CD14-positive monocyte (primary cell): ENCODE data around the gene TCOF1. TPM values are rescaled to one million over a fixed set of nuclear protein-coding genes. Genes with fewer than 3 reads are reported as not detected.

Source experiments
- DNase-seq, 3 donors: peaks; one replicate each; pipeline ENCODE4 v3.0.0-alpha.2; 2011 to 2022
- H2AFZ ChIP-seq: 2 replicates; pipeline ENCODE4 v1.6.0; 2012; ENCODE audit warnings: mild to moderate bottlenecking, low read depth, low read length, inconsistent platforms; ENCODE audit not compliant: insufficient read depth, poor library complexity, severe bottlenecking
- H3K27ac ChIP-seq, 2 donors: 1 replicate in 1 of 2; 2 replicates in 1 of 2; pipeline ENCODE4 v1.5.1; 2012 to 2013; ENCODE audit warnings: low read length in 2 of 2, control low read depth in 1 of 2, inconsistent platforms in 1 of 2, low read depth in 1 of 2, mild to moderate bottlenecking in 1 of 2
- H3K27me3 ChIP-seq, 2 donors: one replicate each; pipeline versions ENCODE4 v1.6.0 to v1.6.1; 2011 to 2013; ENCODE audit warnings: low read length in 2 of 2; ENCODE audit not compliant: control insufficient read depth in 2 of 2, insufficient read depth in 2 of 2
- H3K36me3 ChIP-seq, 2 donors: replicated peaks in 1 of 2; 1 replicate in 1 of 2; 2 replicates in 1 of 2; pipeline versions ENCODE4 v1.5.1 to v1.6.1; 2012 to 2013; ENCODE audit warnings: low read length in 2 of 2, control low read depth in 1 of 2, inconsistent platforms in 1 of 2, mild to moderate bottlenecking in 1 of 2; ENCODE audit not compliant: insufficient read depth in 2 of 2, control insufficient read depth in 1 of 2
- H3K4me1 ChIP-seq, 2 donors: 1 replicate in 1 of 2; 2 replicates in 1 of 2; pipeline versions ENCODE4 v1.5.1 to v1.6.1; 2012 to 2013; ENCODE audit warnings: low read length in 2 of 2, control low read depth in 1 of 2, inconsistent platforms in 1 of 2, mild to moderate bottlenecking in 1 of 2, moderate library complexity in 1 of 2; ENCODE audit not compliant: insufficient read depth in 2 of 2, control insufficient read depth in 1 of 2
- H3K4me2 ChIP-seq: replicated peaks from 2 replicates; pipeline ENCODE3; 2012; ENCODE audit warnings: low read length, moderate library complexity, mild to moderate bottlenecking; ENCODE audit not compliant: poor library complexity, severe bottlenecking; ENCODE audit errors: extremely low read depth
- H3K4me3 ChIP-seq, 3 experiments: fragments of 200-600 bp in 1 of 3; sonication (generic) in 1 of 3; replicated peaks in 1 of 3; 1 replicate in 2 of 3; 2 replicates in 1 of 3; pipeline ENCODE4 v1.5.1; 2011 to 2013; ENCODE audit warnings: low read length in 3 of 3, mild to moderate bottlenecking in 3 of 3, control low read depth in 2 of 3, low read depth in 2 of 3, inconsistent platforms in 1 of 3, moderate library complexity in 1 of 3
- H3K79me2 ChIP-seq: 2 replicates; pipeline ENCODE4 v1.6.0; 2012; ENCODE audit warnings: mild to moderate bottlenecking, control low read depth, inconsistent platforms, low read length, moderate library complexity; ENCODE audit not compliant: insufficient read depth
- H3K9ac ChIP-seq: 2 replicates; pipeline ENCODE4 v1.6.0; 2017; ENCODE audit warnings: low read length, mild to moderate bottlenecking; ENCODE audit not compliant: insufficient read depth, poor library complexity, severe bottlenecking
- H3K9me3 ChIP-seq, 2 donors: replicated peaks in 1 of 2; 1 replicate in 1 of 2; 2 replicates in 1 of 2; pipeline versions ENCODE4 v1.5.1 to v1.6.1; 2012 to 2013; ENCODE audit warnings: low read length in 2 of 2, control low read depth in 1 of 2; ENCODE audit not compliant: control insufficient read depth in 1 of 2, insufficient read depth in 1 of 2
- H4K20me1 ChIP-seq: 2 replicates; pipeline ENCODE4 v1.6.0; 2012; ENCODE audit warnings: mild to moderate bottlenecking, low read length, control low read depth, moderate library complexity; ENCODE audit not compliant: insufficient read depth
- H3K27ac Mint-ChIP-seq, 7 donors: one replicate each; pipeline ENCODE4 v1.8.0; 2020; ENCODE audit warnings: mild to moderate bottlenecking in 7 of 7, mixed read lengths in 7 of 7, moderate library complexity in 6 of 7, inconsistent platforms in 2 of 7
- H3K27me3 Mint-ChIP-seq, 3 donors: one replicate each; pipeline ENCODE4 v1.8.0; 2021 to 2022; ENCODE audit warnings: low read depth in 3 of 3, mild to moderate bottlenecking in 3 of 3, mixed read lengths in 3 of 3, moderate library complexity in 3 of 3, inconsistent platforms in 1 of 3
- H3K36me3 Mint-ChIP-seq, 2 donors: one replicate each; pipeline ENCODE4 v1.8.0; 2020; ENCODE audit warnings: mixed read lengths in 2 of 2, inconsistent platforms in 1 of 2, mild to moderate bottlenecking in 1 of 2
- H3K4me1 Mint-ChIP-seq: one replicate; pipeline ENCODE4 v1.8.0; 2020; ENCODE audit warnings: mild to moderate bottlenecking, mixed read lengths
- H3K4me3 Mint-ChIP-seq, 2 donors: one replicate each; pipeline ENCODE4 v1.8.0; 2020; ENCODE audit warnings: mild to moderate bottlenecking in 2 of 2, mixed read lengths in 2 of 2, moderate library complexity in 1 of 2
- H3K9me3 Mint-ChIP-seq, 7 donors: one replicate each; pipeline ENCODE4 v1.8.0; 2020 to 2022; ENCODE audit warnings: mixed read lengths in 7 of 7, mild to moderate bottlenecking in 6 of 7, moderate library complexity in 6 of 7, inconsistent platforms in 2 of 7
- WGBS: methylation state at CpG from one replicate; pipeline ENCODE4 v1.1.5; 2013; ENCODE audit warnings: missing lambda C conversion rate; ENCODE audit not compliant: insufficient coverage; 5-methylcytosine and 5-hydroxymethylcytosine counted together
- intact Hi-C, 2 donors: fragments of 100-400 bp; cut with micrococcal nuclease; formaldehyde crosslinking; loops; one replicate each; pipeline versions ENCODE4 v1.15.0 to v1.15.1; 2023
- polyA plus RNA-seq, 3 donors: library from polyadenylated mRNA; depleted of rRNA in 1 of 3; unstranded in 2 of 3; stranded (reverse) in 1 of 3; fragments of 300-500 nt in 2 of 3; fragments of >200 nt in 1 of 3; fragmentation: Illumina TruSeq in 2 of 3; gene quantifications; 1 replicate in 2 of 3; 2 replicates in 1 of 3; pipeline ENCODE4 v1.2.3, GENCODE V29; 2012 to 2021
- TF ChIP-seq, protein P1 (sequence below): fragments of 200-600 bp; IDR thresholded peaks from one replicate; pipeline ENCODE4 v1.8.0; 2022; ENCODE audit warnings: antibody characterized with exemption, mild to moderate bottlenecking

TCOF1 gene
- polyA plus RNA-seq, 3 donors, result 1.4 to 18.0 (median 2.3) TPM

DNA sequence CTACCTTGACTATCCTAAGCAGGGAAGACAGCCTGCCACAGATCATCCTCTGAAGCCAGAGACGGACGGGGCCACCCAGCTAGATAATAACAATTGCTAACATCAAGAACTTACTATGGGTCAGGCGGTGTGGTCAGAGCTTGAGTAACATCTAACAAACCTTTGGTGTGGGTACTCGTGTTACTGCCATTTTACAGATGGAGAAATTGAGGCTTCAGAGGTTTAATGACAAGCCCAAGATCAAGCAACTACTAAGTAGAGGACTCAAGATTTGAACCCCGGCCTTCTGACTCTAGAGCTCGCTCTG lies 38.1 kb upstream of the TCOF1 start:
- intact Hi-C loops, result no loop called here
- no peaks in the 10 kb centered on the region for H3K9me3 ChIP-seq
- H3K27ac Mint-ChIP-seq, result no peak overlapping the region
- H3K4me3 Mint-ChIP-seq, result no peak overlapping the region
- WGBS, result no CpG with 5 or more reads among the region's 6 CpGs
- peaks cover 0 to 2% (median 0%) of the 10 kb centered on the region in 3 donors for H3K27me3 Mint-ChIP-seq
- no peak overlapping the region for H3K9ac ChIP-seq
- H3K36me3 ChIP-seq, result no peaks in the 10 kb centered on the region
- no peaks in the 10 kb centered on the region for H3K9me3 Mint-ChIP-seq
- no peaks in the 10 kb centered on the region for H3K79me2 ChIP-seq
- H3K4me3 ChIP-seq, result no peak overlapping the region
- H3K36me3 Mint-ChIP-seq, result no peaks in the 10 kb centered on the region
- no peaks in the 10 kb centered on the region for H4K20me1 ChIP-seq
- no peak overlapping the region for H3K27ac ChIP-seq
- no peak overlapping the region for H2AFZ ChIP-seq
- no peaks in the 10 kb centered on the region for H3K4me1 ChIP-seq
- H3K4me1 Mint-ChIP-seq, result no peaks in the 10 kb centered on the region
- H3K27me3 ChIP-seq, result no peaks in the 10 kb centered on the region
- no peak overlapping the region for H3K4me2 ChIP-seq
- no peak for DNase-seq
- TF ChIP-seq, protein P1, sequence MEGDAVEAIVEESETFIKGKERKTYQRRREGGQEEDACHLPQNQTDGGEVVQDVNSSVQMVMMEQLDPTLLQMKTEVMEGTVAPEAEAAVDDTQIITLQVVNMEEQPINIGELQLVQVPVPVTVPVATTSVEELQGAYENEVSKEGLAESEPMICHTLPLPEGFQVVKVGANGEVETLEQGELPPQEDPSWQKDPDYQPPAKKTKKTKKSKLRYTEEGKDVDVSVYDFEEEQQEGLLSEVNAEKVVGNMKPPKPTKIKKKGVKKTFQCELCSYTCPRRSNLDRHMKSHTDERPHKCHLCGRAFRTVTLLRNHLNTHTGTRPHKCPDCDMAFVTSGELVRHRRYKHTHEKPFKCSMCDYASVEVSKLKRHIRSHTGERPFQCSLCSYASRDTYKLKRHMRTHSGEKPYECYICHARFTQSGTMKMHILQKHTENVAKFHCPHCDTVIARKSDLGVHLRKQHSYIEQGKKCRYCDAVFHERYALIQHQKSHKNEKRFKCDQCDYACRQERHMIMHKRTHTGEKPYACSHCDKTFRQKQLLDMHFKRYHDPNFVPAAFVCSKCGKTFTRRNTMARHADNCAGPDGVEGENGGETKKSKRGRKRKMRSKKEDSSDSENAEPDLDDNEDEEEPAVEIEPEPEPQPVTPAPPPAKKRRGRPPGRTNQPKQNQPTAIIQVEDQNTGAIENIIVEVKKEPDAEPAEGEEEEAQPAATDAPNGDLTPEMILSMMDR, result no peak

DNA sequence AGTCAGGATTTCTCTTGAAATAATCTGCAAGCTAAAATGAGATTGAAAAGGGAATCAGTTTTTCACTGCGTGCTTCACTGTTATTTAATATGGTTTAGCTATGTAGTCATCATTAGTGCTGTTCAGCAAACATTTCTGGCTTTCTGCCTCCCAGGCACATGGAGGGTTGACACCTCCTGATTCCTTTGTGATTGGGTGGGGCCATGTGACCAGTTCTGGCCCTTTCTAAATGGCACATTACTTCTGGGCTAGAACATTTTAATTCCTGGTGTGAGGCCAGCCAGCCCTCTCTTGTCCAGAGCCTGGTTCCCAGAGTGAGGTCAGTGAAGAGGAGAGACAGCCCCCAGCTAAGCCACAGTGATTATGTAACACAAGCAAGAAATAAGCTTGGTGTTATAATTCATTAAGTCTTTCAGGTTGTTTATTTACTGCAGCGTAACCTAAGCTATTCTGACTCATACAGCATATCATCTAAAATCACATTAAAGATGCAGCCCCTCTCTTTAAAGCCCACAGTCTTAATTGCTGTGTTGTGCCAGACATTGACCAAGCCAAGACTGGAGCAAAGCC lies 37.4 kb upstream of the TCOF1 start:
- Histone ChIP-seq H3K4me1 (no peaks in the 10 kb centered on the region), H4K20me1 (no peaks in the 10 kb centered on the region), H3K36me3 (no peaks in the 10 kb centered on the region), H3K4me2 (no peak overlapping the region), H3K4me3 (no peak overlapping the region), H3K9ac (no peak overlapping the region), H3K27me3 (no peaks in the 10 kb centered on the region), H2AFZ (no peak overlapping the region), H3K9me3 (no peaks in the 10 kb centered on the region), H3K79me2 (no peaks in the 10 kb centered on the region), H3K27ac (no peak overlapping the region)
- WGBS, result 85% methylated on average over 2 of the region's 2 CpGs
- peaks cover 0 to 2% (median 0%) of the 10 kb centered on the region in 3 donors for H3K27me3 Mint-ChIP-seq
- no peaks in the 10 kb centered on the region for H3K36me3 Mint-ChIP-seq
- H3K27ac Mint-ChIP-seq, result no peak overlapping the region
- TF ChIP-seq, protein P1, result no peak
- peaks cover 0 to 1% (median 0%) of the 10 kb centered on the region in 7 donors for H3K9me3 Mint-ChIP-seq
- no peaks in the 10 kb centered on the region for H3K4me1 Mint-ChIP-seq
- DNase-seq, result no peak
- intact Hi-C loops, result no loop called here
- no peak overlapping the region for H3K4me3 Mint-ChIP-seq
